Measurements from ENCODE around the gene LMNA.

GRCh38 chr1:156144742-156145141 is 30.2 kb downstream of the LMNA start:
- TF ChIP-seq POLR2A (IDR thresholded peaks at IDR 0.05; ENCODE audit: low read length) = no peak
- TF ChIP-seq GATA1 (IDR thresholded peaks at IDR 0.05; ENCODE audit: low read depth, low read length) = no peak

All from erythroblast (primary cell).